HepG2 (cell line): ENCODE measurements around the gene CAMKK1. TPM values are rescaled to one million over a fixed set of nuclear protein-coding genes. Genes with fewer than 3 reads are reported as not detected.

ENCODE experiments used
- ATAC-seq: fragments of 200-7000 bp; cut with Tn5 transposase; 3 replicates; pipeline ENCODE4 v1.9.1; 2020; ENCODE audit warnings: mild to moderate bottlenecking, moderate library complexity
- BruUV-seq: library from RNA; stranded (reverse); fragments of 400-500 nt; replicated peaks from 2 replicates; lab custom pipeline; 2021; lab: Mats Ljungman, UMichigan
- CTCF ChIA-PET: fragments of 300-600 bp; formaldehyde crosslinking; extraction: SDS; loops from one replicate; lab custom pipeline; 2021; ENCODE audit warnings: low total read pairs, inconsistent platforms, low intra/inter-chr PET ratio; lab: Yijun Ruan, JAX
- POLR2A ChIA-PET: fragments of 350-600 bp; sonication (Branson Sonifier 250); formaldehyde crosslinking; loops from one replicate; lab custom pipeline; 2020; ENCODE audit warnings: antibody characterized with exemption, inconsistent platforms; lab: Yijun Ruan, JAX
- DNase-seq: peaks from one replicate; pipeline ENCODE4 v3.0.0-alpha.2; 2015; ENCODE audit warnings: low spot score
- FAIRE-seq: peaks from 3 replicates; lab custom pipeline; 2011; peaks lifted over from hg19 to GRCh38; lab: Jason Lieb, UNC
- H2AFZ ChIP-seq: one replicate; pipeline ENCODE4 v1.6.1; 2011; ENCODE audit warnings: low read length, inconsistent platforms
- H3K27ac ChIP-seq: fragments of 300-600 bp; 3 replicates; pipeline ENCODE4 v1.8.0; 2011; ENCODE audit warnings: mixed run types, mild to moderate bottlenecking, mixed read lengths, low read length, inconsistent platforms; ENCODE audit not compliant: insufficient read depth; ENCODE audit errors: extremely low read length
- H3K27me3 ChIP-seq, 2 experiments: fragments of 200-600 bp in 1 of 2; 2 replicates in 1 of 2; 3 replicates in 1 of 2; pipeline versions ENCODE4 v1.6.0 to v1.8.0; 2011; ENCODE audit warnings: low read length in 2 of 2, mild to moderate bottlenecking in 2 of 2, moderate library complexity in 2 of 2, inconsistent platforms in 1 of 2; ENCODE audit not compliant: insufficient read depth in 2 of 2, control insufficient read depth in 1 of 2
- H3K36me3 ChIP-seq, 2 experiments: fragments of 200-600 bp in 1 of 2; replicated peaks in 1 of 2; 2 replicates in 1 of 2; 3 replicates in 1 of 2; pipeline versions ENCODE4 v1.5.1 to v1.8.0; 2011; ENCODE audit warnings: low read length in 2 of 2, inconsistent platforms in 1 of 2; ENCODE audit not compliant: insufficient read depth in 2 of 2, control insufficient read depth in 1 of 2
- H3K4me1 ChIP-seq: 2 replicates; pipeline ENCODE4 v1.5.1; 2012; ENCODE audit warnings: low read length, inconsistent platforms; ENCODE audit not compliant: insufficient read depth
- H3K4me2 ChIP-seq: 2 replicates; pipeline ENCODE4 v1.6.0; 2011; ENCODE audit warnings: low read depth, low read length, inconsistent platforms
- H3K4me3 ChIP-seq, 3 experiments: fragments of 200-600 bp in 1 of 3; sonication (generic), shearing (Covaris generic) in 1 of 3; replicated peaks in 1 of 3; 2 replicates each; pipeline ENCODE4 v1.5.1; 2011 to 2016; ENCODE audit warnings: low read length in 3 of 3, inconsistent platforms in 2 of 3, low read depth in 2 of 3, mild to moderate bottlenecking in 2 of 3, control low read depth in 1 of 3, mixed read lengths in 1 of 3; ENCODE audit not compliant: insufficient read depth in 1 of 3
- H3K79me2 ChIP-seq: one replicate; pipeline ENCODE4 v1.6.1; 2011; ENCODE audit warnings: low read length, inconsistent platforms; ENCODE audit not compliant: insufficient read depth
- H3K9ac ChIP-seq: 2 replicates; pipeline ENCODE4 v1.6.0; 2011; ENCODE audit warnings: mild to moderate bottlenecking, low read depth, low read length, inconsistent platforms; ENCODE audit not compliant: insufficient read depth
- H3K9me3 ChIP-seq: 2 replicates; pipeline ENCODE4 v1.5.1; 2012; ENCODE audit warnings: mild to moderate bottlenecking, low read length
- H4K20me1 ChIP-seq: 2 replicates; pipeline ENCODE4 v1.6.0; 2011; ENCODE audit warnings: inconsistent platforms, mild to moderate bottlenecking, low read length, moderate library complexity; ENCODE audit not compliant: insufficient read depth
- BRCA1 ChIP-seq: sonication (generic); formaldehyde crosslinking; IDR thresholded peaks from 2 replicates; pipeline ENCODE4 v1.4.0; 2020; ENCODE audit warnings: missing genetic modification reagents
- CCAR2 ChIP-seq: fragments of 200-400 bp; formaldehyde crosslinking; optimal IDR thresholded peaks from 2 replicates; pipeline ENCODE3; 2018; ENCODE audit warnings: low read depth, mild to moderate bottlenecking, low read length, moderate library complexity
- ERF ChIP-seq: IDR thresholded peaks from 2 replicates; pipeline ENCODE4 v1.6.1; 2018; ENCODE audit warnings: missing biosample characterization, missing genetic modification reagents
- MEF2D ChIP-seq: sonication (generic); formaldehyde crosslinking; IDR thresholded peaks from 2 replicates; pipeline ENCODE4 v1.5.1; 2020; ENCODE audit warnings: mild to moderate bottlenecking, missing genetic modification reagents
- MTF1 ChIP-seq: sonication (generic); formaldehyde crosslinking; IDR thresholded peaks from 2 replicates; pipeline ENCODE4 v1.5.0; 2020; ENCODE audit warnings: missing genetic modification reagents
- PAF1 ChIP-seq: IDR thresholded peaks from 2 replicates; pipeline ENCODE4 v1.6.1; 2016; ENCODE audit warnings: missing genetic modification reagents, missing compliant biosample characterization
- POGK ChIP-seq: sonication (generic); formaldehyde crosslinking; conservative IDR thresholded peaks from 2 replicates; pipeline ENCODE4 v1.8.0; 2022; ENCODE audit warnings: mild to moderate bottlenecking, moderate library complexity, missing genetic modification reagents
- RFXAP ChIP-seq: sonication (generic); formaldehyde crosslinking; IDR thresholded peaks from 2 replicates; pipeline ENCODE4 v1.4.0; 2020; ENCODE audit warnings: missing genetic modification reagents, borderline replicate concordance
- SKIL ChIP-seq: sonication (generic); formaldehyde crosslinking; IDR thresholded peaks from 2 replicates; pipeline ENCODE4 v1.8.0; 2022; ENCODE audit warnings: missing genetic modification reagents, mild to moderate bottlenecking, moderate library complexity, borderline replicate concordance
- ZBTB42 ChIP-seq: sonication (generic); formaldehyde crosslinking; IDR thresholded peaks from 2 replicates; pipeline ENCODE4 v1.5.0; 2020; ENCODE audit warnings: mild to moderate bottlenecking, missing genetic modification reagents
- ZNF510 ChIP-seq: sonication (generic); formaldehyde crosslinking; IDR thresholded peaks from 2 replicates; pipeline ENCODE4 v1.4.0; 2020; ENCODE audit warnings: low read depth, mild to moderate bottlenecking, missing genetic modification reagents
- ZNF589 ChIP-seq: sonication (generic); formaldehyde crosslinking; conservative IDR thresholded peaks from 2 replicates; pipeline ENCODE4 v1.8.0; 2022; ENCODE audit warnings: mild to moderate bottlenecking, moderate library complexity, missing genetic modification reagents
- WGBS: methylation state at CpG from one replicate; pipeline ENCODE4 v1.1.6; 2017; ENCODE audit warnings: low lambda C conversion rate; 5-methylcytosine and 5-hydroxymethylcytosine counted together
- in situ Hi-C: cut with HindIII; loops from 2 replicates; pipeline ENCODE4 v1.10.0; 2017; ENCODE audit warnings: low pct_unique_long_range_greater_than_20kb; ENCODE audit not compliant: extremely low pct_ligation_motif_present
- intact Hi-C: fragments of 100-400 bp; cut with micrococcal nuclease; formaldehyde crosslinking; loops from one replicate; pipeline ENCODE4 v1.10.0; 2022; ENCODE audit not compliant: unreplicated experiment
- polyA plus RNA-seq, 8 experiments: library from polyadenylated mRNA; depleted of rRNA in 3 of 8; stranded (reverse) in 7 of 8; unstranded in 1 of 8; fragments of >200 nt; fragmentation: Illumina TruSeq in 4 of 8; extraction: Trizol in 4 of 8; gene quantifications; 2 replicates each; pipeline versions ENCODE4 v1.2.1 to v1.2.3, GENCODE V29; 2011 to 2016; ENCODE audit warnings: low read depth in 4 of 8, missing spikeins in 1 of 8, mixed read lengths in 1 of 8; ENCODE audit not compliant: insufficient read depth in 1 of 8
- total RNA-seq, 5 experiments: library from RNA; depleted of rRNA; stranded (reverse); fragments of >200 nt; fragmentation: Illumina TruSeq; extraction: Trizol; gene quantifications; 2 replicates each; pipeline ENCODE4 v1.2.3, GENCODE V29; 2016; ENCODE audit warnings: low read depth in 1 of 5

The CAMKK1 gene
- total and polyA plus RNA-seq, 2 of the 13 experiments (the other 11 are each of a cell fraction or from before 2014, with no cell fraction given): 1.5 to 1.6 TPM

- CTCF ChIA-PET: no interaction called here
- Histone ChIP-seq H3K4me2 (no peak overlapping the region), H3K79me2 (no peaks in the 10 kb centered on the region), H3K27ac (no peak overlapping the region), H3K9me3 (no peaks in the 10 kb centered on the region), H3K4me1 (peaks cover 35% of the 10 kb centered on the region), H3K9ac (no peak overlapping the region), H4K20me1 (no peaks in the 10 kb centered on the region), H3K27me3 (peaks cover 0 to 19% of the 10 kb centered on the region in 2 experiments; a peak in 2 of 5 replicates), H3K4me3 (no peak overlapping the region), H3K36me3 (no peaks in the 10 kb centered on the region), H2AFZ (no peak overlapping the region)
- in situ Hi-C loops (no loop called here), intact Hi-C loops (no loop called here)
- POLR2A ChIA-PET: interaction anchor here (0.6 to 3.5 kb wide), 2 partner anchors 9 to 15 kb away, joined by 3 to 47 read pairs; no protein-coding TSS in a partner anchor
- FAIRE-seq (no peak), DNase-seq (no peak), ATAC-seq (no peak)
- 80% methylated on average over 3 of the region's 3 CpGs for WGBS
- TF ChIP-seq ERF: no peak
- BruUV-seq: no TSS peak
Measured at GRCh38 chr17:3895354-3895753, 2.5 kb upstream of the CAMKK1 start.

GRCh38 chr17:3894911-3895343, 2.1 kb upstream of the CAMKK1 start:
- no peaks in the 10 kb centered on the region for H3K36me3 ChIP-seq
- H3K27me3 ChIP-seq: peaks cover 0 to 19% of the 10 kb centered on the region in 2 experiments; a peak in 2 of 5 replicates
- H3K79me2 ChIP-seq: no peaks in the 10 kb centered on the region
- POLR2A ChIA-PET: interaction anchor here (3.5 kb wide), 1 partner anchor 9 kb away, joined by 47 read pairs; no protein-coding TSS in a partner anchor
- no TSS peak for BruUV-seq
- no peak overlapping the region for H3K4me3 ChIP-seq
- in situ Hi-C loops (no loop called here), intact Hi-C loops (no loop called here)
- no peak overlapping the region for H3K9ac ChIP-seq
- WGBS: 28% methylated on average over 2 of the region's 2 CpGs
- H3K9me3 ChIP-seq: no peaks in the 10 kb centered on the region
- peaks cover 35% of the 10 kb centered on the region for H3K4me1 ChIP-seq
- no peak overlapping the region for H3K4me2 ChIP-seq
- no peak for DNase-seq
- CTCF ChIA-PET: no interaction called here
- H3K27ac ChIP-seq: no peak overlapping the region
- no peak for ATAC-seq
- no peak overlapping the region for H2AFZ ChIP-seq
- FAIRE-seq: no peak
- H4K20me1 ChIP-seq: no peaks in the 10 kb centered on the region
- TF ChIP-seq PAF1 (CRISPR knock-in tag) (no peak), ZBTB42 (CRISPR knock-in tag) (no peak), ZNF510 (no peak), ZNF589 (CRISPR knock-in tag) (no peak), SKIL (CRISPR knock-in tag) (no peak), RFXAP (CRISPR knock-in tag) (no peak), POGK (CRISPR knock-in tag) (no peak), MTF1 (CRISPR knock-in tag) (no peak), BRCA1 (no peak), MEF2D (CRISPR knock-in tag) (no peak), CCAR2 (no peak)
